Measurements from ENCODE around the gene GRIA1. TPM values are rescaled to one million over a fixed set of nuclear protein-coding genes. Genes with fewer than 3 reads are reported as not detected.

GRIA1 gene
- total RNA-seq, 1 experiment from 2014 or later, result not detected

DNA sequence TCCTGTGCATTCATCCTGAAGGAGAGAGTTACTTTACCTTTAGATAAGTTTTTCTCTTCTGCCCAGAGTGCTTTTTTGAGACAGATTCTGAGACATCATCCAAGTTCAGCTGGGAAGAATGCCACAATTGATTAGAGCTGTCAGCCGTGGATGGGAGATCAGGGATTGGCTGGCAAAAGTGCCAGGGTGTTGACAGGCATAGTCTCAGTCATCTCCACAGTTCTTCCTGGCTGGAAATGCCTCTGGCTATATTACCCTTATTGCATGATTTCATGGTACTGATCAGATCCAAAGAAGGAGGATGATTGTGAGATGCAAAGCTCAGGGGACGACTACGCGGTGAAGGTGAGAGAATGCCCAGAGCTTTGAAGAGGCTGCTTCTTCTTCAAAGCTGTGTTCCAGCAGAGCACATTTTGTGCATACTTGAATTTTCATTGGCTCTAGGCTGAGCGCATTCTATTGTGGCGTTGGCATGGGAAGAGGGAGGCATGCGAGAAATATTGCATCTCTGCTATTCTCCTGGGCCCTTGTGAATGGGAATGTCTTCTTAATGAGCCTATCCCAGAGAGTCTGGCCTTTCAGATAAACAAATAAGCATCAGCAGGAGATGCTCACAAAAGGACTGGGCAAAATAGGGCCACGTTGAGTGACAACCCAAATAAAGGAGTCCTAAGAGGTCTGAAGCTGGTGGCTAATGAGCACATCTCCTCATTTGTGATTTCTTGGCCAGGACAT lies 82.1 kb downstream of the GRIA1 start:
- H3K4me1 ChIP-seq (replicated peaks), result peaks cover 18% of the 10 kb centered on the region
- H3K4me3 ChIP-seq, result no peak overlapping the region
- H3K36me3 ChIP-seq, result no peaks in the 10 kb centered on the region
- H3K9me3 ChIP-seq (replicated peaks), result no peaks in the 10 kb centered on the region
- H3K27me3 ChIP-seq (replicated peaks), result no peaks in the 10 kb centered on the region
- no peak for DNase-seq (ENCODE audit: low read depth in 1 of 2, low spot score in 2 of 2)
- no peak overlapping the region for H3K27ac ChIP-seq

DNA sequence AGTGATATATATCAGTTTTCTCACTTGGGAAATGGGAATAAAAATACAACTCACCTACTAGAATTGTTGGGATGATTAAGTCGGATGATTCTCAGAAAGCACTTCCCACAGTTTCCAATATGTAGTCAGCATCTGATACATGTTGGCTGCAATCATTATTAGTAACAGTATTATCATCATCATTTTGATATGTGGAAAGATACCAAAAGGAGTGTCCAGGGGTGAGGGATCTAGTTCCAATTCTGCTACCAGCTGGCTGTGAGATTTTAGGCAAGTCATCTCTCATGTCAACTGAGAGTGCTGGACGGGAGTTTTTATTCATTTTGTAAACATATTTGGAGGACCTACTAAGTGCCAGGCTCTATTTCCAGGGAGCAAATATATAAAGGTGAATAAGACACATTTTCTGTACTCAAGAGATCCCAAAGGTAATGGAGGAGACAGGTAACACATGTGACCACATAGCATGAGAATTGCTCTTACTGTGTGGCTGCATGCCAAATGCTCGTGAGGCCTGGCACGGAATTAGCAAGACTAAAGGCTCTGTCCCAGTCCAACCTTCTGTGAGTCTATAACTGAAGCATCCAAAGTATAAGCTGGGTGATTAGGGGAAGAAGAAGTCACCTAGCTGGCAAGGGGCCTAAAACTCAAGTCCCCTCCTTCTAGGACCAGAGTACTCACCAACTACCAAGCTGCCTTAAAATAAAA lies 83.0 kb downstream of the GRIA1 start:
- DNase-seq (ENCODE audit: low read depth in 1 of 2, low spot score in 2 of 2), result no peak
- Histone ChIP-seq H3K27me3 (replicated peaks) (no peaks in the 10 kb centered on the region), H3K4me3 (no peak overlapping the region), H3K36me3 (no peaks in the 10 kb centered on the region), H3K9me3 (replicated peaks) (no peaks in the 10 kb centered on the region), H3K27ac (no peak overlapping the region), H3K4me1 (replicated peaks) (peaks cover 13% of the 10 kb centered on the region)

DNA sequence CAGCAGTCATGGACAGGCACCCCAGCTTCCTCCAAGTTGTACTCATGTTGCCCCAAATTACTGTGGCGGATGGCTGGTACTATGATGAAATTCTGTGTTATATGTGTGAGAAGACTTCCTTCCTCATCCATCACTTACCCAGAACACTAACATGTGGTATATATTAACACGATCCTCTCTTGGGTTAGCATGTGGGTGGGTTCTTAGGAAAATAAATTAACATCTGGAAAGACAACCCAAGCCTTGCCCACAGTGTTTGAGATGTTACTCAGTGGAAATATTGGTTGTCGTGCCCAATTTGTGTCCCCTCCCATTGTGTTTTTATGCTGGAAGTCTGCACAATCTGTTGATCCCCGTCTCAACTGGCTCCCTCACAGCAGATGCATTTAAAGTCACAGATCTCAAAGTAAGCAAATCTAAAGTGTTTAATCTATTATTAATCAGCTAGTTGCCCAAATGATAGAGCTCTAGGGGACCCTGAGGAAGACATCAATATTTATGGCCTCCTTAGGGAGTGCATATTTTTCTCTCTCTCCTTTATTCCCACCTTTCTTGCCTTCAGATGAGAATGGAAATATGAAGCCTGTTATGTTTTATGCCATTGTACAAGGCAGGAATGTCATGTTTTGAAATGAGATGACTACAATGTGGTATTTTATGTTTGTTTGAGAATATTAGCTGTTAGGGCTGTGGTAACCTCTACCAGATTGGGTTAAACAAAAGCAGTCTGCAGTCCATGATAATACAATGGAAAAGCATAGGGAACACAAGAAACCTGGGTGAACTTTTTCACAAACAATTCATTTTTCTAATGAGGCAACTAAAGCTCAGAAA lies 93.9 kb downstream of the GRIA1 start:
- no peaks in the 10 kb centered on the region for H3K27me3 ChIP-seq (replicated peaks)
- H3K27ac ChIP-seq, result no peak overlapping the region
- H3K4me1 ChIP-seq (replicated peaks), result peaks cover 25% of the 10 kb centered on the region
- no peak overlapping the region for H3K4me3 ChIP-seq
- DNase-seq (ENCODE audit: low read depth in 1 of 2, low spot score in 2 of 2), result peak in 1 of 2 experiments; percentile 36
- H3K36me3 ChIP-seq, result no peaks in the 10 kb centered on the region
- H3K9me3 ChIP-seq (replicated peaks), result no peaks in the 10 kb centered on the region

DNA sequence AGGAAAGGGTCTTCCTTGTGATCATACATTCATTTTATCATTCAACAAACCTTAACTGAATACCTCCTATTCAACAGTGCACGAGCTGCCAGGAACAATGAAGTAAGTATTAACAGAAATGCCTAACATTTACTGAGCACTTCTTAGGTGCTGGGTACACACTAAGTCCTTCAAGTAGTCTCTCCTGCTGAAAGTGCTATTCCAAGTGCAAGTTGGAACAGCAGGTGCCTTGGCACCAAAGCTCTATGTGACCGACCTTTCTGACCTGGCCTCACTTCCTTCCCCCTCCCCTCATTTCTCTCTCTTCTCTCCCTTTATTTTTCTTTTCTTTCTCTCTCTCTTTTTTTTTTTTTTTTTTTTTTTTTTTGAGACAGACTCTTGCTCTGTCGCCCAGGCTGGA lies 94.5 kb downstream of the GRIA1 start:
- Histone ChIP-seq H3K27ac (no peak overlapping the region), H3K36me3 (no peaks in the 10 kb centered on the region), H3K4me3 (no peak overlapping the region), H3K4me1 (replicated peaks) (peaks cover 25% of the 10 kb centered on the region), H3K27me3 (replicated peaks) (no peaks in the 10 kb centered on the region), H3K9me3 (replicated peaks) (no peaks in the 10 kb centered on the region)
- DNase-seq (ENCODE audit: low read depth in 1 of 2, low spot score in 2 of 2), result peak in 1 of 2 experiments; percentile 15

DNA sequence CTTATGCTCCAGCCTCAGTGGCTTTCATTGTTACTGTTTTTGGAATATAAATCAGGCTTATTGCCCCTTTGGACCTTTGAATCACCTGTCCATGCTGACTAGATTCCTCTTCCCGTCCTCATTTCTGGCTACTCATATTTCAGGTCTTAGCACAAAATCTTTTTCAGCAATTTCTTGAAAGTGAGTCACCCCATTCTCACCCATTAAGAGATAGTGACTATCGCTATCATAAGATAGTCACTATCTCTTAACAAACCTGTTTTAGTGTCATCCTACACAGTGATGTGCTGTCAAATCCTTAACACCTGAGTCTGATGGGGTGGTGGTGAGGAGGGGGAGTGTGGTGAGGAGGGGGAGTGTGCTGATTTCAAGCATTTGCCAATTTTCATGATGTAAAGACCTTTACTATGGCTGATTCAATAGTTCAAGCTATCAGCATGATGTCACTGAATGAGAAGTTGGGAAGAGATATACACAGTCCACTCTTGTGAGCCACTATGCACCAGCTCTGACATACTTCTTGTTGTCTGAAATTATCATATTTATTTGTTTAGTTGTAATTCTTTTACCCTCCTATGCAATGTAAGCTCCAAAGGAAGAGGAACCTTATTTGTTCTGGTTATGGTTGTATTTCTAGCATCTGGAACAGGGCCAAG lies 95.3 kb downstream of the GRIA1 start:
- no peak overlapping the region for H3K27ac ChIP-seq
- H3K4me3 ChIP-seq, result no peak overlapping the region
- H3K9me3 ChIP-seq (replicated peaks), result no peaks in the 10 kb centered on the region
- H3K36me3 ChIP-seq, result no peaks in the 10 kb centered on the region
- no peak for DNase-seq (ENCODE audit: low read depth in 1 of 2, low spot score in 2 of 2)
- no peaks in the 10 kb centered on the region for H3K27me3 ChIP-seq (replicated peaks)
- H3K4me1 ChIP-seq (replicated peaks), result peaks cover 25% of the 10 kb centered on the region

DNA sequence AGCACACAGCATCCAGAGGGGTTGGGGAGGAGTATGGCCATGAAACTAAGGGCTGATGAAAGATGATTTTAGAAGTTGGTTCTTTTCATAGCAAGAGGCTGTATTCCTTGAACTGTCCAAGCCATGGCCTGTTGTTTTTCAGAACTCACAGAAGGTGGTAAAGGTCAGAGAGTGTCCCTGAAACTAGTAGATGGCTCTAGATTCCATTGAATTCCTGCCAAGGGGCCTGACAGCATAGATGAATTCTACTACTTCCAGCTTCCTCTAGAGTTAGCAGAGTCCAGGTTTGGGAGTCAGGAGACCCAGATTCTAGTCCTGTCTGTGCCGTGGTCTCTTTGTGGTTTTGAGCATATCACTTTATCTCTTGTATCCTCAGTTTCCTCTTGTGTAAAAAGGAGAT lies 101.6 kb downstream of the GRIA1 start:
- H3K27ac ChIP-seq, result no peak overlapping the region
- no peaks in the 10 kb centered on the region for H3K36me3 ChIP-seq
- no peaks in the 10 kb centered on the region; the same call in 1 of the 2 replicates for H3K9me3 ChIP-seq (replicated peaks)
- 0 out of 2 replicates have a peak, but pooled peaks cover 4% of the 10 kb centered on the region for H3K4me1 ChIP-seq (replicated peaks)
- no peak overlapping the region for H3K4me3 ChIP-seq
- no peak for DNase-seq (ENCODE audit: low read depth in 1 of 2, low spot score in 2 of 2)
- no peaks in the 10 kb centered on the region for H3K27me3 ChIP-seq (replicated peaks)

DNA sequence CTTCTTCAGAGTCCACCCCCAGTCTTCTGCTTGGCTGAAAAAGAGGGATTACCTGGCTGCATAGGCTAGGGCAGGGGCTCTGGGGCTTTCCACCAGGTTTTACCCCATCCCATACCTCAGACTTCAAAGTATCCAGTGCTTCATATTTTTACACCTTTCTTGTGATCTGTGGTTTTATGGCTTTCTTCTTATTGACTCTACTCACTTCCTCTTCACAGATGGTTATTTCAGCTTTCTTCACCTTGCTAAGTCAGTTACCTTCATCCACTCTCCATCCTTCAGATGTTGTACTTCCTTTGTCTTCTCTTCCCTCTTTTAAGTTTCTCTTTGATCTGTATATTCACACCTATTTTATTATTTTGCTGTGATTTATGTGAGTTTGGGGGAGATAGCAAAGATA lies 104.3 kb downstream of the GRIA1 start:
- 0 out of 2 replicates have a peak, but pooled peaks cover 4% of the 10 kb centered on the region for H3K4me1 ChIP-seq (replicated peaks)
- no peaks in the 10 kb centered on the region; the same call in 1 of the 2 replicates for H3K9me3 ChIP-seq (replicated peaks)
- no peak overlapping the region for H3K4me3 ChIP-seq
- H3K27ac ChIP-seq, result no peak overlapping the region
- H3K36me3 ChIP-seq, result no peaks in the 10 kb centered on the region
- H3K27me3 ChIP-seq (replicated peaks), result no peaks in the 10 kb centered on the region
- DNase-seq (ENCODE audit: low read depth in 1 of 2, low spot score in 2 of 2), result no peak

DNA sequence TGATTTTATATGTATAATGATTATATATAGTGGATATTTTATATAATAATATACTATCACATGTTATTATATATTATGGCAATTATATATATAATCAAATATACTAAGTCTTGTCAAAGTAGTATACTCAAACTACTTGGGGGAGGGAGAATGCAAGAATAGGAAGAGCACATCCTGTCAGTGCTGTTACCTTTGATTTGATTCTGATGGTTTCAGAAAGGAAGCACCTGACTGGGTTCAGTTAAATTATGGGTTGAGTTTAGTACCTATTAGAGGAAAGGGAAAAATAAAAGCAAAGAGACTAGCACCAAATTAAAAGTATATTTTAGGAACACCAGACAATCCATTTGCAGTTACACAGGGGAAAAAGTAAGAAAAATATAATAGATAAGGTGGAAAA lies 107.6 kb downstream of the GRIA1 start:
- Histone ChIP-seq H3K4me1 (replicated peaks) (0 out of 2 replicates have a peak, but pooled peaks cover 4% of the 10 kb centered on the region), H3K4me3 (no peak overlapping the region), H3K27me3 (replicated peaks) (no peaks in the 10 kb centered on the region), H3K9me3 (replicated peaks) (no peaks in the 10 kb centered on the region; the same call in 1 of the 2 replicates), H3K36me3 (no peaks in the 10 kb centered on the region), H3K27ac (no peak overlapping the region)
- no peak for DNase-seq (ENCODE audit: low read depth in 1 of 2, low spot score in 2 of 2)

DNA sequence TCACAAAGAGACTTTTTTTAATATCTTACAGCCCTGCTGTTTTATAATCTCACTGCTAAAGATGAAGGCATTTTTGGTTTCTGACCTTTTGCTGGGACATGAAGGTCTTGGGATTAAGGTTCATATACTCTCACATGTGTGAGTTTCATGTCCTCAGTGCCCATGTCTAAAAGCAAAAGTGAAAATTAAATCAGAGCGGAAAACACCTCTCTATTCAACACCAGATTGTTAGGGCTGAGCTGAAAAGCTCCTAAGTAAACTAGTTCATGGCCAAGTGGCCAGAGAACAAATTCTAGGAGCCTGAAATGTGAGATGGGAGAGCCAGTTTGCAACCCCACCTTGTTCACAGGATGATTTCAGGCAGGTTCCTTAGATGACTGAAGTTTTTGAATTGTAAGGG lies 110.9 kb downstream of the GRIA1 start:
- no peak for DNase-seq (ENCODE audit: low read depth in 1 of 2, low spot score in 2 of 2)
- Histone ChIP-seq H3K27ac (no peak overlapping the region), H3K9me3 (replicated peaks) (no peaks in the 10 kb centered on the region), H3K36me3 (no peaks in the 10 kb centered on the region), H3K4me3 (no peak overlapping the region), H3K4me1 (replicated peaks) (no peaks in the 10 kb centered on the region), H3K27me3 (replicated peaks) (no peaks in the 10 kb centered on the region)

DNA sequence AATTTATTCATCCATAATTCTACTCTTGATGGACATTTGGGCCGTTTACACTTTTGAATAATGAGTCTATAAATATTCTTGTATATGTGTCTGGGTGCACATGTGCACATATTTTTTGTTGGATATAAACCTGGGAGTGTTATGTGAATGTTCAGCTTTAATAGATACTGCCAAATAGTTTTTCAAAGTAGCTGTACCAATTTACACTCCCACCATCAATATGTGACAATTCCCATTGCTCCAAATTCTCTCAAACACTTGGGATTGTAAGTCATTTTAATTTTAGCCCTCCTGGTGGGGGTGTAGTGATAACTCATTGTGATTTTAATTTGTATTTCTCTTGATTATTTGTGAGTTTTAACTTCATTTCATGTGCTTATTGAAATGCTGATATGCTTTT lies 114.9 kb downstream of the GRIA1 start:
- no peak for DNase-seq (ENCODE audit: low read depth in 1 of 2, low spot score in 2 of 2)
- Histone ChIP-seq H3K27me3 (replicated peaks) (no peaks in the 10 kb centered on the region), H3K27ac (no peak overlapping the region), H3K4me1 (replicated peaks) (no peaks in the 10 kb centered on the region), H3K4me3 (no peak overlapping the region), H3K36me3 (no peaks in the 10 kb centered on the region), H3K9me3 (replicated peaks) (no peaks in the 10 kb centered on the region)

DNA sequence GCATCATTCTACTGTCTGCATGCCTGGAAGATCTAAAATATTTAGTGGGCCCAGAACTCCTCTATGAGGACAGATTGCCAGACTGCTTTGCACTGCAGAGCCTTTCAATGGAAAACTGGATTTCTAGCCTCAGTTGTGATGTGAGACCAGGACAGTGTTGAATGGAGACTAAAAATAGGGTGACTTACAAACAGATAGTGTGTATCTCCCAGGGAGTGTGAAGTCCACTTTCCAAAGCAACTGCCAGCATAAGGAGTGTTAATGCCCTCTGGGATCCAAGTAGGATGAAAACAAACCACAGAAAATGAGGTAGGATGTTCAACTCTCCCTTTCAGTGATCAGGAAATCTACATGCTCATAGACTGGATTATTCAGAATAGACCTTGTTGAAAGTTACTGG lies 119.5 kb downstream of the GRIA1 start:
- H3K27ac ChIP-seq, result no peak overlapping the region
- no peak for DNase-seq (ENCODE audit: low read depth in 1 of 2, low spot score in 2 of 2)
- H3K4me3 ChIP-seq, result no peak overlapping the region
- no peaks in the 10 kb centered on the region for H3K36me3 ChIP-seq
- no peaks in the 10 kb centered on the region for H3K27me3 ChIP-seq (replicated peaks)
- H3K9me3 ChIP-seq (replicated peaks), result no peaks in the 10 kb centered on the region
- no peaks in the 10 kb centered on the region for H3K4me1 ChIP-seq (replicated peaks)

DNA sequence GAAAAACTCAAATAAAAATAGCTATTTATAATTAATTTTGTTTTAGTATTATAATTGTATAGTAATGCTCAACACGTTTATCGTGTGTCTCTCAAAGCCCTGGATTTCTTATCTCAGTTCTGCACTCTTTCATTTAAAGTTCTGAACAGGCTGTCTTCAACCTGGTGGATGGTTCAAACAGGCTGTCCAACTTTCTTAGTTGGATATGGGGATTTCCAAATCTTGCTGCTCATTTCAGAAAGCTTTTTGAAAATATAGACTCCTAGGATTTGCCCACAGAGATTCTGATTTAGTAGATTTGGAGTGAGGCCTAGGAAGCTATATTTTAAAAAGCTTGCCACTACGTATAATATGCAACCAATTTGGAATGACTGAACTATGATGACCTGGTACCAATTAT lies 120.3 kb downstream of the GRIA1 start:
- no peak overlapping the region for H3K4me3 ChIP-seq
- no peaks in the 10 kb centered on the region for H3K4me1 ChIP-seq (replicated peaks)
- no peaks in the 10 kb centered on the region for H3K36me3 ChIP-seq
- no peak for DNase-seq (ENCODE audit: low read depth in 1 of 2, low spot score in 2 of 2)
- no peaks in the 10 kb centered on the region for H3K9me3 ChIP-seq (replicated peaks)
- H3K27ac ChIP-seq, result no peak overlapping the region
- H3K27me3 ChIP-seq (replicated peaks), result no peaks in the 10 kb centered on the region

DNA sequence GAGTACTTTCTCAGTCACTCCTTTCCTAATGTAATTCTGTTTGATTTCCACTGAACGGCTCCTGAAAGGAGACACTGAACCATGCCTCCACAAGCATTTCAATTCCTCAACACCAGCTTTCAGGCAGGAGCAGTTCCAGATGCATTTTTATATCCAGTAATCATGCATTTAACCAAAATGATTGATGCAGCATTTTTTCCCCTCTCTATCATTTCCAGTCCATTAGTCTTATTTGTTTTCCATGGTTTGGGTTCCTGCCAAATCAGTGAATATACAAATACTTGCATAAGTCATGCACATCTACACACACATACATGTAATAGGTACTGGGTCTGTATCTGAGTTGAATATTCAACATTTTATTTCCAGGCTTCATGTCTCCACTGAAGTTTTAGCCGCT lies 122.7 kb downstream of the GRIA1 start:
- no peaks in the 10 kb centered on the region for H3K9me3 ChIP-seq (replicated peaks)
- H3K4me1 ChIP-seq (replicated peaks), result peaks cover 16% of the 10 kb centered on the region
- DNase-seq (ENCODE audit: low read depth in 1 of 2, low spot score in 2 of 2), result no peak
- no peaks in the 10 kb centered on the region for H3K27me3 ChIP-seq (replicated peaks)
- no peaks in the 10 kb centered on the region for H3K36me3 ChIP-seq
- H3K4me3 ChIP-seq, result no peak overlapping the region
- no peak overlapping the region for H3K27ac ChIP-seq

Measured in SJSA1 (cell line).